IMR-90 (cell line): ENCODE data around the gene EIF1. TPM values are rescaled to one million over a fixed set of nuclear protein-coding genes. Genes with fewer than 3 reads are reported as not detected.

Experiments
- ATAC-seq: fragments of 200-7000 bp; cut with Tn5 transposase; 2 replicates; pipeline ENCODE4 v1.9.1; 2020; ENCODE audit warnings: low read depth, mild to moderate bottlenecking, moderate library complexity
- BruUV-seq: library from RNA; stranded (reverse); fragments of 400-500 nt; replicated peaks from 2 replicates; lab custom pipeline; 2021; lab: Mats Ljungman, UMichigan
- CTCF ChIA-PET: fragments of 300-600 bp; formaldehyde crosslinking; extraction: SDS; loops from one replicate; lab custom pipeline; 2021; ENCODE audit warnings: antibody characterized with exemption; lab: Yijun Ruan, JAX
- POLR2A ChIA-PET: fragments of 300-600 bp; sonication (Branson Sonifier 250); formaldehyde crosslinking; loops from one replicate; lab custom pipeline; 2022; ENCODE audit warnings: antibody characterized with exemption; ENCODE audit not compliant: unreplicated experiment; lab: Charles Lee
- DNase-seq: peaks from one replicate; pipeline ENCODE4 v3.0.0; 2013
- H2AFZ ChIP-seq: replicated peaks from 2 replicates; pipeline ENCODE3; 2013; ENCODE audit warnings: low read length, mild to moderate bottlenecking; ENCODE audit not compliant: poor library complexity
- H2AK5ac ChIP-seq: 2 replicates; pipeline ENCODE4 v1.6.1; 2013; ENCODE audit warnings: low read depth, low read length, inconsistent platforms
- H2AK9ac ChIP-seq: replicated peaks from 2 replicates; pipeline ENCODE3; 2013; ENCODE audit warnings: mild to moderate bottlenecking, low read depth, low read length, moderate library complexity; ENCODE audit not compliant: poor library complexity
- H2BK120ac ChIP-seq: 2 replicates; pipeline ENCODE4 v1.6.1; 2013; ENCODE audit warnings: low read depth, low read length, inconsistent platforms
- H2BK15ac ChIP-seq: 3 replicates; pipeline ENCODE4 v1.6.1; 2013; ENCODE audit warnings: low read depth, low read length, inconsistent platforms
- H2BK20ac ChIP-seq: 2 replicates; pipeline ENCODE4 v1.6.1; 2013; ENCODE audit warnings: low read depth, mild to moderate bottlenecking, inconsistent platforms, low read length, moderate library complexity
- H2BK5ac ChIP-seq: 2 replicates; pipeline ENCODE4 v1.6.1; 2013; ENCODE audit warnings: mild to moderate bottlenecking, low read depth, low read length, inconsistent platforms; ENCODE audit not compliant: poor library complexity, severe bottlenecking
- H3K14ac ChIP-seq: replicated peaks from 2 replicates; pipeline ENCODE4 v1.6.1; 2013; ENCODE audit warnings: low read depth, low read length, inconsistent platforms
- H3K18ac ChIP-seq: 2 replicates; pipeline ENCODE4 v1.6.1; 2013; ENCODE audit warnings: low read depth, low read length, control low read depth
- H3K23ac ChIP-seq: 2 replicates; pipeline ENCODE4 v1.6.1; 2013; ENCODE audit warnings: low read depth, low read length, inconsistent platforms
- H3K27ac ChIP-seq: 2 replicates; pipeline ENCODE4 v1.5.1; 2013; ENCODE audit warnings: mild to moderate bottlenecking, control low read depth, low read length; ENCODE audit not compliant: insufficient read depth
- H3K27me3 ChIP-seq: 2 replicates; pipeline ENCODE4 v1.6.1; 2013; ENCODE audit warnings: low read length; ENCODE audit not compliant: control insufficient read depth, insufficient read depth
- H3K36me3 ChIP-seq: 2 replicates; pipeline ENCODE4 v1.6.1; 2013; ENCODE audit warnings: low read length, mixed read lengths; ENCODE audit not compliant: control insufficient read depth, insufficient read depth
- H3K4ac ChIP-seq: 2 replicates; pipeline ENCODE4 v1.6.1; 2013; ENCODE audit warnings: low read depth, low read length, inconsistent platforms
- H3K4me1 ChIP-seq: 2 replicates; pipeline ENCODE4 v1.6.1; 2013; ENCODE audit warnings: low read length, mixed read lengths; ENCODE audit not compliant: control insufficient read depth, insufficient read depth
- H3K4me2 ChIP-seq: 2 replicates; pipeline ENCODE4 v1.6.1; 2013; ENCODE audit warnings: low read depth, mild to moderate bottlenecking, control low read depth, low read length, moderate library complexity
- H3K4me3 ChIP-seq: 2 replicates; pipeline ENCODE4 v1.5.1; 2013; ENCODE audit warnings: low read depth, mild to moderate bottlenecking, control low read depth, low read length, moderate library complexity; ENCODE audit not compliant: insufficient read depth
- H3K56ac ChIP-seq: 2 replicates; pipeline ENCODE4 v1.6.1; 2013; ENCODE audit warnings: low read length, inconsistent platforms; ENCODE audit not compliant: insufficient read depth; ENCODE audit errors: extremely low read depth
- H3K79me1 ChIP-seq, 2 experiments: 2 replicates each; pipeline ENCODE4 v1.6.1; 2013; ENCODE audit warnings: low read length in 2 of 2, inconsistent platforms in 1 of 2, low read depth in 1 of 2
- H3K9ac ChIP-seq: 2 replicates; pipeline ENCODE4 v1.6.1; 2013; ENCODE audit warnings: low read depth, low read length, control low read depth
- H3K9me1 ChIP-seq: 2 replicates; pipeline ENCODE4 v1.6.1; 2013; ENCODE audit warnings: low read length, inconsistent platforms; ENCODE audit not compliant: insufficient read depth
- H3K9me3 ChIP-seq: 2 replicates; pipeline ENCODE4 v1.6.1; 2013; ENCODE audit warnings: low read length; ENCODE audit not compliant: control insufficient read depth, insufficient read depth
- H4K20me1 ChIP-seq: 2 replicates; pipeline ENCODE4 v1.6.1; 2013; ENCODE audit warnings: low read length, inconsistent platforms; ENCODE audit not compliant: insufficient read depth
- H4K5ac ChIP-seq: 2 replicates; pipeline ENCODE4 v1.6.1; 2013; ENCODE audit warnings: mild to moderate bottlenecking, low read depth, low read length, control low read depth
- H4K8ac ChIP-seq, 2 experiments: 2 replicates each; pipeline ENCODE4 v1.6.1; 2013; ENCODE audit warnings: low read depth in 2 of 2, low read length in 2 of 2, control low read depth in 1 of 2, inconsistent platforms in 1 of 2
- H4K91ac ChIP-seq: 2 replicates; pipeline ENCODE4 v1.6.1; 2013; ENCODE audit warnings: low read depth, low read length, inconsistent platforms; ENCODE audit not compliant: insufficient read depth
- CEBPB ChIP-seq: IDR thresholded peaks from 2 replicates; pipeline ENCODE4 v1.6.1; 2012; ENCODE audit warnings: low read depth, low read length, improper control_type of control experiment
- CHD1 ChIP-seq: IDR thresholded peaks from 2 replicates; pipeline ENCODE4 v1.6.1; 2012; ENCODE audit warnings: low read depth, low read length, improper control_type of control experiment
- FOS ChIP-seq: fragments of 150-350 bp; IDR thresholded peaks from 2 replicates; pipeline ENCODE4 v1.6.1; 2016; ENCODE audit warnings: low read depth, low read length
- MXI1 ChIP-seq: IDR thresholded peaks from 2 replicates; pipeline ENCODE4 v1.6.1; 2012; ENCODE audit warnings: low read depth, mild to moderate bottlenecking, low read length, moderate library complexity, borderline replicate concordance
- POLR2A ChIP-seq: IDR thresholded peaks from 2 replicates; pipeline ENCODE4 v1.6.1; 2012; ENCODE audit warnings: mild to moderate bottlenecking, low read depth, low read length
- RCOR1 ChIP-seq: IDR thresholded peaks from 2 replicates; pipeline ENCODE4 v1.6.1; 2012; ENCODE audit warnings: mild to moderate bottlenecking, low read length, improper control_type of control experiment; ENCODE audit not compliant: insufficient replicate concordance
- RFX5 ChIP-seq: IDR thresholded peaks from 2 replicates; pipeline ENCODE4 v1.8.0; 2012; ENCODE audit warnings: low read depth, mild to moderate bottlenecking, low read length, moderate library complexity
- WGBS, 2 experiments: methylation state at CpG; one replicate each; pipeline versions ENCODE4 v1.1.5 to v1.1.7; 2013; ENCODE audit warnings: missing lambda C conversion rate in 2 of 2; ENCODE audit not compliant: insufficient read length in 1 of 2; ENCODE audit errors: extremely low coverage in 2 of 2; 5-methylcytosine and 5-hydroxymethylcytosine counted together
- dilution Hi-C: fragments of 300-500 bp; cut with HindIII; formaldehyde crosslinking; loops from one replicate; pipeline ENCODE4 v1.14.3; 2018; ENCODE audit warnings: low sequenced_read_pairs; ENCODE audit not compliant: unreplicated experiment
- in situ Hi-C: fragments of 300-500 bp; cut with MboI; formaldehyde crosslinking; loops from 3 replicates; pipeline ENCODE4 v1.14.3; 2019; ENCODE audit warnings: low sequenced_read_pairs, inconsistent platforms, mixed read lengths
- intact Hi-C: fragments of 100-400 bp; cut with micrococcal nuclease; formaldehyde crosslinking; loops from 2 replicates; pipeline ENCODE4 v1.10.0; 2022
- polyA plus RNA-seq, 3 experiments: library from polyadenylated mRNA; depleted of rRNA; stranded (reverse); fragments of >200 nt; gene quantifications; 2 replicates each; pipeline ENCODE4 v1.2.3, GENCODE V29; 2012; ENCODE audit warnings: low replicate concordance in 1 of 3
- total RNA-seq: library from RNA; depleted of rRNA; stranded (reverse); fragments of >200 nt; gene quantifications from 2 replicates; pipeline ENCODE4 v1.2.3, GENCODE V29; 2012
- TF ChIP-seq, protein P1 (sequence below): fragments of 150-350 bp; IDR thresholded peaks from 2 replicates; pipeline ENCODE4 v1.6.1; 2016; ENCODE audit warnings: low read depth, mild to moderate bottlenecking, low read length, moderate library complexity, borderline replicate concordance
- TF ChIP-seq, protein P2 (sequence below): conservative IDR thresholded peaks from 2 replicates; pipeline ENCODE4 v1.5.1; 2012; ENCODE audit warnings: mild to moderate bottlenecking, low read depth, low read length, improper control_type of control experiment

EIF1 gene
- total and polyA plus RNA-seq, 2 of the 4 experiments (the other 2 are of a cell fraction) = 89.4 to 381 TPM

DNA sequence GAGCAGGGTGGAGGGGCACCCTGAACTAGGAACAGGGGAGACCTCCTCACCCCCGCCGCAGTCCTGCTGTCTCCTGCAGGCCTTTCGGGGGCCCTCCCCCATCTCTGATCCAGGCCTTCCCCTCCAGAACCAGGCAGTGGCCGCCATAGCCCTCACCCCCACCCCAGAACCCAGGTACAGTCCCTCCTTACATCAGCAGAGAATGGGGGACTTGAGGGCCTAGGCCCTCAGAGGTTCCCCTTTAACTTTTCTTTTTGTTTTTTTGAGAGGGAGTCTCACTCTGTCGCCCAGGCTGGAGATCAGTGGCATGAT lies 50.1 kb downstream of the EIF1 start:
- POLR2A ChIA-PET = no interaction called here
- Histone ChIP-seq H4K91ac (no peak overlapping the region), H3K4ac (peak overlapping the region; percentile 2; the same call in 1 of the 2 replicates), H3K56ac (no peak overlapping the region), H2BK5ac (no peak overlapping the region), H3K4me3 (no peak overlapping the region), H2AFZ (peak overlapping the region; percentile 39), H3K79me1 (no peaks in the 10 kb centered on the region), H3K9ac (no peak overlapping the region), H3K4me1 (peaks cover 5% of the 10 kb centered on the region; the same call in 1 of the 2 replicates), H2BK120ac (no peak overlapping the region), H2AK5ac (peak overlapping the region; percentile 52; the same call in 1 of the 2 replicates), H3K23ac (no peak overlapping the region), H2BK20ac (no peak overlapping the region), H3K36me3 (no peaks in the 10 kb centered on the region), H2BK15ac (no peak overlapping the region), H3K27ac (no peak overlapping the region), H4K20me1 (no peaks in the 10 kb centered on the region), H3K9me1 (no peaks in the 10 kb centered on the region), H3K18ac (no peak overlapping the region), H3K14ac (no peak overlapping the region), H3K9me3 (no peaks in the 10 kb centered on the region), H3K4me2 (no peak overlapping the region), H3K27me3 (peaks cover 35% of the 10 kb centered on the region), H2AK9ac (peak overlapping the region; percentile 6), H4K5ac (no peak overlapping the region), H4K8ac (no peak overlapping the region; a peak in 1 of 4 replicates)
- WGBS, 2 experiments = no CpG with 5 or more reads among the region's 5 CpGs
- BruUV-seq = no TSS peak
- dilution Hi-C loops (no loop called here), intact Hi-C loops (loop anchor here (1.0 to 5.0 kb wide), 3 partner anchors 63 to 221 kb away; partner anchors contain the start of gene KLHL11), in situ Hi-C loops (loop anchor here (5.0 to 10.0 kb wide), 2 partner anchors 64 to 226 kb away; partner anchors contain the start of gene CNP)
- ATAC-seq (no peak), DNase-seq (no peak)
- CTCF ChIA-PET = no interaction called here
- no peak for TF ChIP-seq RFX5
- TF ChIP-seq CHD1 = no peak
- TF ChIP-seq, protein P1, sequence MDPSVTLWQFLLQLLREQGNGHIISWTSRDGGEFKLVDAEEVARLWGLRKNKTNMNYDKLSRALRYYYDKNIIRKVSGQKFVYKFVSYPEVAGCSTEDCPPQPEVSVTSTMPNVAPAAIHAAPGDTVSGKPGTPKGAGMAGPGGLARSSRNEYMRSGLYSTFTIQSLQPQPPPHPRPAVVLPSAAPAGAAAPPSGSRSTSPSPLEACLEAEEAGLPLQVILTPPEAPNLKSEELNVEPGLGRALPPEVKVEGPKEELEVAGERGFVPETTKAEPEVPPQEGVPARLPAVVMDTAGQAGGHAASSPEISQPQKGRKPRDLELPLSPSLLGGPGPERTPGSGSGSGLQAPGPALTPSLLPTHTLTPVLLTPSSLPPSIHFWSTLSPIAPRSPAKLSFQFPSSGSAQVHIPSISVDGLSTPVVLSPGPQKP = no peak
- TF ChIP-seq CEBPB = no peak
- TF ChIP-seq MXI1 = no peak
- TF ChIP-seq, protein P2, sequence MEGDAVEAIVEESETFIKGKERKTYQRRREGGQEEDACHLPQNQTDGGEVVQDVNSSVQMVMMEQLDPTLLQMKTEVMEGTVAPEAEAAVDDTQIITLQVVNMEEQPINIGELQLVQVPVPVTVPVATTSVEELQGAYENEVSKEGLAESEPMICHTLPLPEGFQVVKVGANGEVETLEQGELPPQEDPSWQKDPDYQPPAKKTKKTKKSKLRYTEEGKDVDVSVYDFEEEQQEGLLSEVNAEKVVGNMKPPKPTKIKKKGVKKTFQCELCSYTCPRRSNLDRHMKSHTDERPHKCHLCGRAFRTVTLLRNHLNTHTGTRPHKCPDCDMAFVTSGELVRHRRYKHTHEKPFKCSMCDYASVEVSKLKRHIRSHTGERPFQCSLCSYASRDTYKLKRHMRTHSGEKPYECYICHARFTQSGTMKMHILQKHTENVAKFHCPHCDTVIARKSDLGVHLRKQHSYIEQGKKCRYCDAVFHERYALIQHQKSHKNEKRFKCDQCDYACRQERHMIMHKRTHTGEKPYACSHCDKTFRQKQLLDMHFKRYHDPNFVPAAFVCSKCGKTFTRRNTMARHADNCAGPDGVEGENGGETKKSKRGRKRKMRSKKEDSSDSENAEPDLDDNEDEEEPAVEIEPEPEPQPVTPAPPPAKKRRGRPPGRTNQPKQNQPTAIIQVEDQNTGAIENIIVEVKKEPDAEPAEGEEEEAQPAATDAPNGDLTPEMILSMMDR = no peak
- TF ChIP-seq POLR2A = no peak
- TF ChIP-seq FOS = no peak
- TF ChIP-seq RCOR1 = no peak
